Nephron progenitor cell (in vitro differentiated cells): ENCODE measurements around the gene DAB2IP.

Source experiments
- DNase-seq: peaks from one replicate; pipeline ENCODE4 v3.0.0; 2021
- H3K27ac Mint-ChIP-seq: 2 replicates; pipeline ENCODE4 v1.8.0; 2021; ENCODE audit warnings: mild to moderate bottlenecking, moderate library complexity, mixed read lengths
- H3K27me3 Mint-ChIP-seq: 2 replicates; pipeline ENCODE4 v1.8.0; 2021; ENCODE audit warnings: mild to moderate bottlenecking, low read depth, mixed read lengths; ENCODE audit not compliant: poor library complexity
- H3K36me3 Mint-ChIP-seq: 2 replicates; pipeline ENCODE4 v1.8.0; 2021; ENCODE audit warnings: low read depth, mixed read lengths
- H3K4me1 Mint-ChIP-seq: 2 replicates; pipeline ENCODE4 v1.8.0; 2021; ENCODE audit warnings: mixed read lengths
- H3K4me3 Mint-ChIP-seq: 2 replicates; pipeline ENCODE4 v1.8.0; 2021; ENCODE audit warnings: mild to moderate bottlenecking, moderate library complexity, mixed read lengths
- H3K9me3 Mint-ChIP-seq: 2 replicates; pipeline ENCODE4 v1.8.0; 2021; ENCODE audit warnings: mild to moderate bottlenecking, moderate library complexity, mixed read lengths
- CTCF ChIP-seq: fragments of 200-600 bp; sonication (generic); IDR thresholded peaks from 2 replicates; pipeline ENCODE4 v1.5.0; 2021; ENCODE audit warnings: antibody characterized with exemption

Gene DAB2IP

DNA sequence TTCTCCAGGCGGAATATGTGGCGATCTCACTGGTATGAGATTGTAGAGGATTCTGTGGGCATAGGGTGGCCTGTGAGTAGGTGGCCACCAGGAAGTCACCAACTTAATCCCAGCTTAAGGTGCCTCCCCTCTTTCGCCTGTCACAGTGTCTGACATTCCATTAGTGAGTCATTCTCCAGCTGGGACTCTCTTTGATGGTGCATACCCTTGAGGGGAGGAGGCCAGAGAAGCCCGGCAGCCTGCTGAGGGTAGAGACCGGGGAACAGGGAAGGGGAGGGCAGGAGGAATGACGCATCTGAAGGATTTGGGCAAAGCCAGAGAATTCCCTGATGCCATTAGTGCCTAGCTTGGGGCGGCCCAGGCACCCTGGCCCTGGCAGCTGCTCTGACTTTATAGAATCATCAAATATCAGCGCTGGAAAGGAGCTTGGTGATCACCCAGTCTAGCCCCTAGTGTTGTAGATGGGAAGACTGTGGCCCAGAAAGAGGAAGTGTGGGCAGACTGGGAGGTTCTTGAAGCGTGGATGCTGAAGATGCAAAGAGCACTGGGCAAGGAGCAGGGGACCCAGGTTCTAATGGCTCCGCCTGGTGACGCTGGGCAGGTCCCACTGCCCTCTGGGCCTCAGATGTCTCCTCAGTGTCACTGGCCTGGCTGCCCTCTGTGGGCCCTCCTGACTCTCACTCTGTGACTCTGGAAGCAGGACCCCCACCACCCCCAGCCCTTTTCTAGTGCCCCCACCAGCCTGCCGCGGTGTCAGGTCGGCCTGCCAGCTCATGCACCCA is 41.4 kb downstream of the DAB2IP start:
- Mint-ChIP-seq H3K36me3 (no peaks in the 10 kb centered on the region), H3K9me3 (no peaks in the 10 kb centered on the region), H3K4me3 (no peak overlapping the region), H3K27ac (peak overlapping the region; percentile 73), H3K4me1 (peaks cover 58% of the 10 kb centered on the region), H3K27me3 (peaks cover 5% of the 10 kb centered on the region)
- no peak for DNase-seq
- TF ChIP-seq CTCF = no peak

- DNase-seq = no peak
- H3K27ac Mint-ChIP-seq = no peak overlapping the region
- peaks cover 57% of the 10 kb centered on the region for H3K4me1 Mint-ChIP-seq
- no peak for TF ChIP-seq CTCF
- H3K36me3 Mint-ChIP-seq = no peaks in the 10 kb centered on the region
- no peaks in the 10 kb centered on the region for H3K9me3 Mint-ChIP-seq
- peaks cover 10% of the 10 kb centered on the region for H3K27me3 Mint-ChIP-seq
- H3K4me3 Mint-ChIP-seq = no peak overlapping the region
These were observed 41.9 kb downstream of the DAB2IP start for GRCh38 chr9:121693388-121693670.

GRCh38 chr9:121694001-121694400 is 42.6 kb downstream of the DAB2IP start:
- TF ChIP-seq CTCF = no peak
- Mint-ChIP-seq H3K27ac (no peak overlapping the region), H3K9me3 (no peaks in the 10 kb centered on the region), H3K36me3 (no peaks in the 10 kb centered on the region), H3K27me3 (peaks cover 11% of the 10 kb centered on the region), H3K4me3 (no peak overlapping the region), H3K4me1 (peaks cover 51% of the 10 kb centered on the region)
- no peak for DNase-seq

GRCh38 chr9:121694600-121694999 is 43.2 kb downstream of the DAB2IP start:
- Mint-ChIP-seq H3K27ac (no peak overlapping the region), H3K27me3 (peaks cover 11% of the 10 kb centered on the region), H3K9me3 (no peaks in the 10 kb centered on the region), H3K4me3 (no peak overlapping the region), H3K36me3 (no peaks in the 10 kb centered on the region), H3K4me1 (peaks cover 45% of the 10 kb centered on the region)
- no peak for TF ChIP-seq CTCF
- no peak for DNase-seq

DNA sequence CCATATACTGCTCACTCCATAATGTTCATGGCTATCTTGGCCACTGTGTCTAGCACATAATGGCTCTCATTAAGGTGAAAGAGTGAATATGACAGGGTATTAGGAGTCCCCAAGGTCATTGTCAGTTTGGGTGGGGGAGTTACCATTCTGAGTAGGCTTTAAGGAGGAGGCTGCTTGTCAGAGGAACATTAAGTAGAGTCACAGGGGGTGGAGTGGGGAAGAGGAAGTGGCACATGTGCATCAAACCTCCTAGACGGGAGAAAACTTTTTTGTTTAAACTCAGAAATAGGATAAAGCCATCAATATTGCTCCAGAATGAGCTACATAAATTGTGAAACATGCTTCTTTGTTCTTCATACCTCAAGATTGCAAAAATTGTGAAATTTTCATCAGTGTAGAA is 45.5 kb downstream of the DAB2IP start:
- no peak overlapping the region for H3K27ac Mint-ChIP-seq
- H3K9me3 Mint-ChIP-seq = no peaks in the 10 kb centered on the region
- DNase-seq = no peak
- no peak for TF ChIP-seq CTCF
- peak overlapping the region; percentile 14 for H3K4me3 Mint-ChIP-seq
- peaks cover 11% of the 10 kb centered on the region for H3K27me3 Mint-ChIP-seq
- peaks cover 37% of the 10 kb centered on the region for H3K4me1 Mint-ChIP-seq
- peaks cover 5% of the 10 kb centered on the region for H3K36me3 Mint-ChIP-seq
